Large intestine (tissue), 3 donors: ENCODE data around the gene IQCF6. TPM values are rescaled to one million over a fixed set of nuclear protein-coding genes. Genes with fewer than 3 reads are reported as not detected.

ENCODE experiments used
- DNase-seq, 2 donors: peaks; one replicate each; pipeline versions ENCODE4 v3.0.0 to v3.0.0-alpha.2; 2013
- H3K27ac ChIP-seq: one replicate; pipeline ENCODE4 v1.5.1; 2013; ENCODE audit warnings: low read length
- H3K27me3 ChIP-seq: 2 replicates; pipeline ENCODE4 v1.6.1; 2013; ENCODE audit warnings: low read length; ENCODE audit not compliant: control insufficient read depth, insufficient read depth
- H3K36me3 ChIP-seq: 2 replicates; pipeline ENCODE4 v1.6.1; 2013; ENCODE audit warnings: low read length; ENCODE audit not compliant: control insufficient read depth, insufficient read depth
- H3K4me1 ChIP-seq: one replicate; pipeline ENCODE4 v1.6.1; 2013; ENCODE audit warnings: low read length; ENCODE audit not compliant: control insufficient read depth, insufficient read depth
- H3K4me3 ChIP-seq: one replicate; pipeline ENCODE4 v1.5.1; 2013; ENCODE audit warnings: low read length
- H3K9me3 ChIP-seq: one replicate; pipeline ENCODE4 v1.6.1; 2013; ENCODE audit warnings: mild to moderate bottlenecking, low read depth, low read length, moderate library complexity; ENCODE audit not compliant: control insufficient read depth
- WGBS: methylation state at CpG from one replicate; pipeline ENCODE4 v1.1.5; 2013; ENCODE audit warnings: low lambda C conversion rate; ENCODE audit not compliant: insufficient coverage; 5-methylcytosine and 5-hydroxymethylcytosine counted together
- polyA plus RNA-seq: library from polyadenylated mRNA; unstranded; fragments of 120-200 nt; gene quantifications from one replicate; pipeline ENCODE4 v1.2.1, GENCODE V29; 2013

IQCF6 gene
- polyA plus RNA-seq, 1 donor: not detected

DNA sequence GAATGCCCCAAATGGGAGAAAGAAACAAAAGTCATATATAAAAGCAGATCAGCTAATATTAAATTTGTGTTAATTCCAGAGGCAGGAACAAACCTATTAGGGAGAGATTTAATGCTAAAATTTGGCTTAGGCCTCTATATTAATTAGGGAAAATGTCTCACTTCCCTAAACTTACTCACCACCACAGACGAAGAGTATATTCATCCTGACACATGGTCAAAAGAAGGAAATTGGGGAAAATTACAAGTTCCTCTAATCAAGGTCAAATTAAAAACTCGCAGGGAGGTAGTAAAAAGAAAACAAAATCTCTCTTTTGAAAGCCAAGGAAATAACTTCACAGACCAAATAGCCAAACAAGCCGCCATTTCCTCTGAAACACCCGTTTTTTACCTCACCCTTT is 39.9 kb downstream of the IQCF6 start:
- no peak overlapping the region for H3K27ac ChIP-seq
- H3K27me3 ChIP-seq: peaks cover 5% of the 10 kb centered on the region
- H3K4me1 ChIP-seq: no peaks in the 10 kb centered on the region
- no peak overlapping the region for H3K4me3 ChIP-seq
- H3K36me3 ChIP-seq: no peaks in the 10 kb centered on the region
- WGBS: 77% methylated on average over 3 of the region's 4 CpGs
- H3K9me3 ChIP-seq: no peaks in the 10 kb centered on the region
- no peak for DNase-seq

DNA sequence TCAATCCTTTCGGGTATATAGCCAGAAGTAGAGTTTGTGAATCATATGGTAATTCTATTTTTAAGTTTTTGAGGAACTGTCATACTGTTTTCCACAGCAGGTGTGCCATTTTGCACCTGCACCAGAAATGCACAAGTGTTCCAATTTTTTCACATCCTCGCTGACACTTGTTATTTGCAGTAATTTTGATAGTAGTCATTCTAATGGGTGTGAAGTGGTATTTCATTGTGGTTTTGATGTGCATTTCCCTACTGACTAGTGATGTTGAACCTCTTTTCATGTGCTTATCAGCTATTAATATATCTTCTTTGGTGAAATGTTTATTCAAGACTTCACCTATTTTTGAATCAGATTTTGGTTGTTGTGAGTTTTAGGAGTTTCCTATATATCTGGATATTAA is 43.1 kb downstream of the IQCF6 start:
- H3K27ac ChIP-seq: no peak overlapping the region
- H3K4me1 ChIP-seq: no peaks in the 10 kb centered on the region
- H3K4me3 ChIP-seq: no peak overlapping the region
- 100% methylated on average over 1 of the region's 2 CpGs for WGBS
- no peaks in the 10 kb centered on the region for H3K36me3 ChIP-seq
- H3K27me3 ChIP-seq: peaks cover 5% of the 10 kb centered on the region
- no peak for DNase-seq
- no peaks in the 10 kb centered on the region for H3K9me3 ChIP-seq

- no peaks in the 10 kb centered on the region for H3K36me3 ChIP-seq
- WGBS: 71% methylated on average over 1 of the region's 3 CpGs
- peak in 1 of 2 donors; percentile 2 for DNase-seq
- H3K27me3 ChIP-seq: peaks cover 2% of the 10 kb centered on the region
- H3K4me3 ChIP-seq: no peak overlapping the region
- no peak overlapping the region for H3K27ac ChIP-seq
- H3K4me1 ChIP-seq: no peaks in the 10 kb centered on the region
- no peaks in the 10 kb centered on the region for H3K9me3 ChIP-seq
Measured at GRCh38 chr3:51735039-51735438, 44.0 kb downstream of the IQCF6 start.

GRCh38 chr3:51734572-51734907 is 44.5 kb downstream of the IQCF6 start:
- Histone ChIP-seq H3K27me3 (no peaks in the 10 kb centered on the region), H3K9me3 (no peaks in the 10 kb centered on the region), H3K36me3 (no peaks in the 10 kb centered on the region), H3K4me1 (no peaks in the 10 kb centered on the region), H3K27ac (no peak overlapping the region), H3K4me3 (no peak overlapping the region)
- 30% methylated on average over 2 of the region's 3 CpGs for WGBS
- no peak for DNase-seq

DNA sequence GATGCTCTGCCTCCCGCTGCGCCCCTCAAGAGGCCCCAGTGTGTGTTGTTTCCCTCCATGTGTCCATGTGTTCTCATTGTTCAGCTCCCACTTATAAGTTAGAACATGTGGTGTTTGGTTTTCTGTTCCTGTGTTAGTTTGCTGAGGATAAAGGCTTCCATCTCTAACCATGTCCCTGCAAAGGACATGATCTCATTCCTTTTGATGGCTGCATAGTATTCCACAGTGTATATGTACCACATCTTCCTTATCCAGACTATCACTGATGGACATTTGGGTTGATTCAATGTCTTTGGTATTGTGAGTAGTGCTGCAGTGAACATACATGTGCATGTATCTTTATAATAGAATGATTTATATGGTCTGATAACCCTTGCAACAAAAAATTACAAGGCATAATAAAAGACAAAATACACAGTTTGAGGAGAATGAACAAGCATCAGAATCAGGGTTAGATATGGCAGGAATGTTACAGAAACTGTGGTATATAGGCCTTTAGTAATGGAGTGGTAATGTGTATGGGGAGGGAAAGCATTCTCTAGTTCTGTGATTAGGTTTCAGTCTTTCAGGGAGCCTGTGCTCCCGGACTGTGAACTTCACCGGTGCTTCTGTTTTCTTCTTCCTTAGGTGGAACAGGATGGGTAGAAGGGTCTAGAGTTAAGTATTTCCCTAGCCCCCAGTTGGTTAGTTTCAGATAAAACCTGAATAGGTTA is 45.0 kb downstream of the IQCF6 start:
- WGBS: 100% methylated on average over 2 of the region's 4 CpGs

GRCh38 chr3:51729042-51729633 is 49.9 kb downstream of the IQCF6 start:
- Histone ChIP-seq H3K9me3 (no peaks in the 10 kb centered on the region), H3K27me3 (peaks cover 3% of the 10 kb centered on the region)
- DNase-seq: no peak

More for the DNA sequence above, 45.0 kb downstream of the IQCF6 start:
- Histone ChIP-seq H3K27me3 (no peaks in the 10 kb centered on the region), H3K27ac (no peak overlapping the region), H3K9me3 (no peaks in the 10 kb centered on the region), H3K36me3 (no peaks in the 10 kb centered on the region), H3K4me3 (no peak overlapping the region), H3K4me1 (no peaks in the 10 kb centered on the region)
- DNase-seq: no peak

More at GRCh38 chr3:51729042-51729633, 49.9 kb downstream of the IQCF6 start:
- H3K36me3 ChIP-seq: no peaks in the 10 kb centered on the region
- H3K4me3 ChIP-seq: no peak overlapping the region
- no peak overlapping the region for H3K27ac ChIP-seq
- no peaks in the 10 kb centered on the region for H3K4me1 ChIP-seq

Other genes starting within 250 kb of the IQCF6 start
- gene RAD54L2, start 240.5 kb downstream of the IQCF6 start, polyA plus RNA-seq: 9.7 TPM
- gene TEX264, start 108.0 kb downstream of the IQCF6 start, polyA plus RNA-seq: 42.0 TPM
- 0.18 TPM for gene GRM2, start 72.2 kb downstream of the IQCF6 start, polyA plus RNA-seq
- not detected for gene IQCF2, start 82.4 kb upstream of the IQCF6 start, polyA plus RNA-seq
- gene IQCF5, start 96.4 kb upstream of the IQCF6 start, polyA plus RNA-seq: not detected
- gene IQCF1, start 124.1 kb upstream of the IQCF6 start, polyA plus RNA-seq: not detected
- gene RRP9, start 162.7 kb upstream of the IQCF6 start, polyA plus RNA-seq: 17.8 TPM
- 17.1 TPM for gene PARP3, start 163.1 kb upstream of the IQCF6 start, polyA plus RNA-seq
- 0.18 TPM for gene GPR62, start 176.1 kb upstream of the IQCF6 start, polyA plus RNA-seq
- gene PCBP4, start 188.2 kb upstream of the IQCF6 start, polyA plus RNA-seq: 48.8 TPM
- 101 TPM for gene ABHD14B, start 194.8 kb upstream of the IQCF6 start, polyA plus RNA-seq
- 14.1 TPM for gene ABHD14A, start 195.8 kb upstream of the IQCF6 start, polyA plus RNA-seq
- 269 TPM for gene ACY1, start 204.3 kb upstream of the IQCF6 start, polyA plus RNA-seq
- gene RPL29, start 216.7 kb upstream of the IQCF6 start, polyA plus RNA-seq: 2,526 TPM